ENCODE measurements around the gene NGF. TPM values are rescaled to one million over a fixed set of nuclear protein-coding genes. Genes with fewer than 3 reads are reported as not detected.

NGF gene
- total and polyA plus RNA-seq, 3 experiments from 2014 or later = not detected

DNA sequence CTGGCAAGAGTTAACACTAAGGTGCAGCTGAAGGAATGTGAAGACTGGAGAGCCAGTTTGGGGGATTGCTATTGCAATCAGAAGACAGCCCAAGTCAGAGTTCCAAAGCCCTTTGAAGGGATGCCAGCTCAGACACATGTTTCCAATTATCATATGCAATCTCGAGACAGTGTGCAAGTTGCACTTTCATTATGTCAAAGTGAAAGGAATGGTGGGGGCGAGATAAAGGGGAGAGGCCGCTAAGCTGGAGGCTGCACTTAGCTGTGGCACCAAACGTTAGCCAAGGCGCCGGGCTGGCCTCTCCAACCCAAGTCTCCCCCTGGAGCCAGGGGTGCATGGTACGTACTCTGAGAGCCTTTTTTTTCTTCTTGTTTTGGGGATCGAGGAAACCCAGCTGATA lies 58.0 kb downstream of the NGF start:
- H3K36me3 Mint-ChIP-seq = no peaks in the 10 kb centered on the region
- H3K4me3 Mint-ChIP-seq = no peak overlapping the region
- H3K4me1 Mint-ChIP-seq = peaks cover 0 to 9% (median 0%) of the 10 kb centered on the region in 3 donors
- CTCF ChIA-PET = no interaction called here
- peaks cover 0 to 8% (median under 1%) of the 10 kb centered on the region in 5 donors for H3K9me3 Mint-ChIP-seq
- no peak overlapping the region for H3K27ac Mint-ChIP-seq
- Histone ChIP-seq H3K4me1 (ENCODE audit: insufficient read depth, low read length) (no peaks in the 10 kb centered on the region), H3K27ac (ENCODE audit: low read depth, low read length) (no peak overlapping the region), H3K9me3 (ENCODE audit: low read length) (no peaks in the 10 kb centered on the region), H3K27me3 (ENCODE audit: insufficient read depth, low read length, poor library complexity, severe bottlenecking) (no peaks in the 10 kb centered on the region), H3K4me3 (ENCODE audit: low read length) (no peak overlapping the region), H3K36me3 (ENCODE audit: insufficient read depth, low read length) (no peaks in the 10 kb centered on the region)
- H3K27me3 Mint-ChIP-seq = peaks cover 6 to 10% of the 10 kb centered on the region in 2 donors
- no peak for DNase-seq
- POLR2A ChIA-PET = no interaction called here

DNA sequence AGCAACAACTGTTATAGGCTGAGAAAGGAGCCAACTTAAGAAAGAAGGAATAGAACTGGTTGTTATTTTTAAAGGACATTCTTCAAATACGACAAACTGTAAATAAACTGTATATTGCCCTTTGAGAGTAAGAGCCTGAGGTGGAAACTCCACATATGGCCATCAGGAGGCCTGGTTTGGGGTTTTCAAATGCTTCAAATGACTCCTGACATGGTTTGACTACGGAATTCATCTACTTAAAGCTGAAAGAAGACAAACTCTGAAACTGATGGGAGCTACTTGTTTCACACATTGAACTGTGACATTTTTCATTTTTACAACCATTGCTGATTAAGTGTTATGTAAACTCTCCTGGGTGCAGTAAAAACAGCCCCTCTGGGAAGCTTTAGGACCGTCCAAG lies 59.8 kb downstream of the NGF start:
- Mint-ChIP-seq H3K4me3 (no peak overlapping the region), H3K36me3 (no peaks in the 10 kb centered on the region), H3K27me3 (peaks cover 6 to 13% of the 10 kb centered on the region in 2 donors), H3K4me1 (peaks cover 0 to 9% (median 0%) of the 10 kb centered on the region in 3 donors), H3K27ac (no peak overlapping the region), H3K9me3 (peaks cover 0 to 8% (median 0%) of the 10 kb centered on the region in 5 donors)
- Histone ChIP-seq H3K27me3 (ENCODE audit: insufficient read depth, low read length, poor library complexity, severe bottlenecking) (no peaks in the 10 kb centered on the region), H3K27ac (ENCODE audit: low read depth, low read length) (no peak overlapping the region), H3K4me3 (ENCODE audit: low read length) (no peak overlapping the region), H3K4me1 (ENCODE audit: insufficient read depth, low read length) (no peaks in the 10 kb centered on the region), H3K9me3 (ENCODE audit: low read length) (no peaks in the 10 kb centered on the region), H3K36me3 (ENCODE audit: insufficient read depth, low read length) (no peaks in the 10 kb centered on the region)
- no peak for DNase-seq
- POLR2A ChIA-PET = no interaction called here
- CTCF ChIA-PET = no interaction called here

DNA sequence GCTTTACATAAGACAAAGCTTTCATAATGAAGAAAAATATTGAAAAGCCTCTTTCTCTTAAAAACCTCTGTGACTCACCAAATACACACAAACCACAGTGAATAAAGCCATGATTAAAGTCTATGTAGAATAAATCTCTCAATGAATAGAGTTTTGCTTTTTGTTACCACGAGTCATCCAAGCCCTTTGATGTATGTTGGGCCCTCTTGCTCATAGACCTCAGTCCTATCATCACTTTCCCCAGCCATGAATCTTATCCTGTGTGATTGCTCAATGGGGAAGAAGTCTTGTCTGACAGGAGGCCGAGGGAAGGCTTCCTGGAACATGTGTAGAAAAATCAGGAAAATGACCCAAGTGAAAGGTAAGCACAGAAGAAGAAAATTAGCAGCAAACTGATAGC lies 60.8 kb downstream of the NGF start:
- peaks cover 0 to 8% (median 0%) of the 10 kb centered on the region in 5 donors for H3K9me3 Mint-ChIP-seq
- no peak overlapping the region for H3K4me3 Mint-ChIP-seq
- H3K36me3 Mint-ChIP-seq = no peaks in the 10 kb centered on the region
- Histone ChIP-seq H3K27ac (ENCODE audit: low read depth, low read length) (no peak overlapping the region), H3K9me3 (ENCODE audit: low read length) (no peaks in the 10 kb centered on the region), H3K4me3 (ENCODE audit: low read length) (no peak overlapping the region), H3K36me3 (ENCODE audit: insufficient read depth, low read length) (no peaks in the 10 kb centered on the region), H3K4me1 (ENCODE audit: insufficient read depth, low read length) (no peaks in the 10 kb centered on the region), H3K27me3 (ENCODE audit: insufficient read depth, low read length, poor library complexity, severe bottlenecking) (no peaks in the 10 kb centered on the region)
- peaks cover 0 to 9% (median 0%) of the 10 kb centered on the region in 3 donors for H3K4me1 Mint-ChIP-seq
- peaks cover 6 to 13% of the 10 kb centered on the region in 2 donors for H3K27me3 Mint-ChIP-seq
- ChIA-PET POLR2A (no interaction called here), CTCF (no interaction called here)
- no peak for DNase-seq
- no peak overlapping the region for H3K27ac Mint-ChIP-seq

DNA sequence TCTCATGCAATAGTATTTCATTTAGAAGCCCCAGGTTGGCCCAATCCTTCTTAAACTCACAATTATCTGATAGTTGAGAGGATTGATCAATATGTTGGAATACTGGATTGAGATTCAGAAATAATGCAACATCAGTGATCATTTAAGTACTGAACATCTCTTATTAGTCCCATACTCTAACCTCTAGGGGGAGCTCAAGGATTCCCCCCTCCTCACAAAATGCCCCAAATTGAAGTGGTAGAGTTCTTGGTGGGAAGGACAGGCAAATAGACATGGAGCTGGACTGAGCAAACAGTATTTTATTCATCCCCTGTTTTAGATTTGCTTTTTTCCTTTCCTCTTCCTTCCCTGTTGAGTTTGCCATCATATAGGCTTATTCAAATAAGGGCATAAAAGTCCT lies 62.8 kb downstream of the NGF start:
- Mint-ChIP-seq H3K9me3 (peaks cover 0 to 8% (median 0%) of the 10 kb centered on the region in 5 donors), H3K36me3 (no peaks in the 10 kb centered on the region), H3K4me1 (peaks cover 0 to 5% (median 0%) of the 10 kb centered on the region in 3 donors), H3K4me3 (no peak overlapping the region), H3K27me3 (peaks cover 4 to 7% of the 10 kb centered on the region in 2 donors), H3K27ac (no peak overlapping the region)
- no peak for DNase-seq
- Histone ChIP-seq H3K36me3 (ENCODE audit: insufficient read depth, low read length) (no peaks in the 10 kb centered on the region), H3K4me3 (ENCODE audit: low read length) (no peak overlapping the region), H3K4me1 (ENCODE audit: insufficient read depth, low read length) (no peaks in the 10 kb centered on the region), H3K27me3 (ENCODE audit: insufficient read depth, low read length, poor library complexity, severe bottlenecking) (no peaks in the 10 kb centered on the region), H3K27ac (ENCODE audit: low read depth, low read length) (no peak overlapping the region), H3K9me3 (ENCODE audit: low read length) (no peaks in the 10 kb centered on the region)
- ChIA-PET POLR2A (no interaction called here), CTCF (no interaction called here)

DNA sequence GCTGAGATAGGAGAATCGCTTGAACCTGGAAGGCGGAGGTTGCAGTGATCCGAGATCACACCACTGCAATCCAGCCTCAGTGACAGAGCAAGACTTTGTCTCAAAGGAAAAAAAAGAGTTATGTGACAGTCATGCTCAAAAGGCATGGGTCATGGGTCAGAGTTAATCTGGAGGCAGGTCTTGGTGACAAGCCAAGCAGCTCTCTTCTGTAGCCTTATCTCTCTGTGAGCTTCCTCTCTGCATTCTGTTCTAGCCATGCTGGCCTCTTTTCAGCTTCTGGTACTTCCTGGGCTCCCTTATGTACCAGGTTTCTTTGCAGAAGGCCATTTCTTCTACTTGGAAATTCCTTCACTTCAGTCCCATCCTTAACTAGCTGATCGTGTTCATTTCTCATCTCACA lies 63.6 kb downstream of the NGF start:
- Mint-ChIP-seq H3K27me3 (peaks cover 4% of the 10 kb centered on the region in 2 donors), H3K4me3 (no peak overlapping the region), H3K4me1 (no peaks in the 10 kb centered on the region), H3K9me3 (peaks cover 0 to 8% (median 0%) of the 10 kb centered on the region in 5 donors), H3K36me3 (no peaks in the 10 kb centered on the region), H3K27ac (no peak overlapping the region)
- POLR2A ChIA-PET = no interaction called here
- CTCF ChIA-PET = no interaction called here
- Histone ChIP-seq H3K4me1 (ENCODE audit: insufficient read depth, low read length) (no peaks in the 10 kb centered on the region), H3K9me3 (ENCODE audit: low read length) (no peaks in the 10 kb centered on the region), H3K27me3 (ENCODE audit: insufficient read depth, low read length, poor library complexity, severe bottlenecking) (no peaks in the 10 kb centered on the region), H3K36me3 (ENCODE audit: insufficient read depth, low read length) (no peaks in the 10 kb centered on the region), H3K4me3 (ENCODE audit: low read length) (no peak overlapping the region), H3K27ac (ENCODE audit: low read depth, low read length) (no peak overlapping the region)
- no peak for DNase-seq

DNA sequence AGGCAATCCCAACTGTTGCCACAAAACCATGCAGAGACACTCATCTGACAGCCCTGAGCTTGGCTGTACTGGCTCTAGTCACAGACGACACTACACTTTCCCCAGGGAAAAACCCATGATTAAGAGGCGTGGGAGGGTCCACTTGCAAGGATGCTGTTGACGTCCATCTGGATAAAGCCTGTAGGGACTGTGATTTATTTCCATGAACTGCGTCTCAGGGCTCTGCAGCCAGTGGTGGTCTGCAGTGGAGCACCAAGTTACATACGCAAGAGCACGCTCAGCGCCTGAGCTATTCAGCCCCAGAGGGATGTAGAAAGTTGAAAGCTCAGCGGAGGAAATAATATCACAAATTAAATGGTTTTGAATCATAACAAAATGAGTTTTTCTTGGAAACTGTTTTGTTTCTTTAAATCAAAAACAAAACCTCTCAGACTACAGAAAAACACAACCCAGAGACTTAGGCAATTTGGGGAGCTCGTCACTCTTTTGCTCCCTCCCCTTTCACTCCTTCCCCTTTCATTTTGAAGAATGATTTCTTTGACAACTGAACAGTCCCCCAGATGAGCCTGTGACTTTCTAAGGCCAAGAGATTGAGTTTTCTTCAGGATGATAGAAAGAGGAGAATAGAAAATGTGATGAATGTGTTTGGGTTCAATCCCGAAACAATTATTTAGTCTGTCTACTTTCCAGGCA lies 71.2 kb downstream of the NGF start:
- Histone ChIP-seq H3K4me1 (ENCODE audit: insufficient read depth, low read length) (no peaks in the 10 kb centered on the region), H3K27me3 (ENCODE audit: insufficient read depth, low read length, poor library complexity, severe bottlenecking) (no peaks in the 10 kb centered on the region), H3K9me3 (ENCODE audit: low read length) (no peaks in the 10 kb centered on the region), H3K36me3 (ENCODE audit: insufficient read depth, low read length) (no peaks in the 10 kb centered on the region), H3K27ac (ENCODE audit: low read depth, low read length) (no peak overlapping the region), H3K4me3 (ENCODE audit: low read length) (no peak overlapping the region)
- H3K27me3 Mint-ChIP-seq = peaks cover 0 to 16% of the 10 kb centered on the region in 2 donors
- no peak for DNase-seq
- H3K4me1 Mint-ChIP-seq = no peaks in the 10 kb centered on the region
- no peaks in the 10 kb centered on the region for H3K36me3 Mint-ChIP-seq
- ChIA-PET POLR2A (no interaction called here), CTCF (no interaction called here)
- H3K9me3 Mint-ChIP-seq = no peaks in the 10 kb centered on the region
- H3K27ac Mint-ChIP-seq = no peak overlapping the region
- H3K4me3 Mint-ChIP-seq = no peak overlapping the region

DNA sequence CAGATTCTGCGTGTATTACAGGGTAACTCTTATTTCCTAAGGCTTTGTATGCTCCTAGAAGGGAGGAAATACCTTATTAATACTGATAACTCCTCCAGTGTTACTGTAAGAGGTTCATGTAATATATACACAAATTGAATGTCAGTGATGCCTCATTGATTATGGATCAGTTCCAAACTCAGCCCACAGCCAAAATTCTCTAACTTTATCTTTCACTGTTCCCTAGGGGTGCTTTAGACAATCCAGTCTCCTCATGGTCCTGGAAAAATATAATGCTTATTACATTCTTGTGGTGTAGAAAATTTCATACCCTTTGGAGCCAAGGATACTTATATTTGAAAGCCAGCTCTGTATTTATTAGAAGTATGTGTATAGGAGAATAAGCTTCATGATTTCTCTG lies 73.0 kb downstream of the NGF start:
- Mint-ChIP-seq H3K4me3 (no peak overlapping the region), H3K9me3 (no peaks in the 10 kb centered on the region), H3K27ac (no peak overlapping the region), H3K27me3 (peaks cover 0 to 21% of the 10 kb centered on the region in 2 donors), H3K4me1 (no peaks in the 10 kb centered on the region), H3K36me3 (no peaks in the 10 kb centered on the region)
- H3K4me3 ChIP-seq (ENCODE audit: low read length) = no peak overlapping the region
- no peaks in the 10 kb centered on the region for H3K4me1 ChIP-seq (ENCODE audit: insufficient read depth, low read length)
- no peaks in the 10 kb centered on the region for H3K27me3 ChIP-seq (ENCODE audit: insufficient read depth, low read length, poor library complexity, severe bottlenecking)
- POLR2A ChIA-PET = no interaction called here
- H3K9me3 ChIP-seq (ENCODE audit: low read length) = no peaks in the 10 kb centered on the region
- DNase-seq = no peak
- CTCF ChIA-PET = no interaction called here
- H3K27ac ChIP-seq (ENCODE audit: low read depth, low read length) = no peak overlapping the region
- no peaks in the 10 kb centered on the region for H3K36me3 ChIP-seq (ENCODE audit: insufficient read depth, low read length)

DNA sequence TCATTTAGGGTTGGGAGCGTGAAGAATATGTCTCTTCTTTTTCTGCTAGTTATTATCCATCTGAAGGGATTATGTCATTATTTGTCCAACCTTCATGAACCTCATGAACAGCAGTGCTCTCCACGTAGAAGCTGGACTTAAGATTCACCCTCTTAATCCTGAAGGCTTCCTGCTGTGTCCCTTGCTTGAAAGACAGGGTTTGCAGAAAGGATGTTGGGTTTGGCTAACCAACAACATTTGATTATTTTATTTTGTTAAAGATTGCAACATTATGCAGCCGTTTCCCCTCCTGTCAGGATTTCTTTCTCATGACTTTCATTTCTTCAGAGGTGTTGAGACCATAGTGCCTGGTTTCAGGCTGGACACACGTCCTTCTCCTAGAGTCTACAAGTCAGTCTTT lies 75.2 kb downstream of the NGF start:
- H3K4me1 Mint-ChIP-seq = no peaks in the 10 kb centered on the region

More for the DNA sequence above, 75.2 kb downstream of the NGF start:
- H3K9me3 Mint-ChIP-seq = peaks cover 9 to 14% (median 11%) of the 10 kb centered on the region in 5 donors
- no peak overlapping the region for H3K4me3 Mint-ChIP-seq
- POLR2A ChIA-PET = no interaction called here
- no peak for DNase-seq
- no peaks in the 10 kb centered on the region for H3K4me1 ChIP-seq (ENCODE audit: insufficient read depth, low read length)
- H3K27ac ChIP-seq (ENCODE audit: low read depth, low read length) = no peak overlapping the region
- no peak overlapping the region for H3K27ac Mint-ChIP-seq
- H3K27me3 Mint-ChIP-seq = peaks cover 4 to 17% of the 10 kb centered on the region in 2 donors
- H3K36me3 Mint-ChIP-seq = no peaks in the 10 kb centered on the region
- CTCF ChIA-PET = no interaction called here
- no peak overlapping the region for H3K4me3 ChIP-seq (ENCODE audit: low read length)
- H3K9me3 ChIP-seq (ENCODE audit: low read length) = no peaks in the 10 kb centered on the region
- no peaks in the 10 kb centered on the region for H3K36me3 ChIP-seq (ENCODE audit: insufficient read depth, low read length)
- no peaks in the 10 kb centered on the region for H3K27me3 ChIP-seq (ENCODE audit: insufficient read depth, low read length, poor library complexity, severe bottlenecking)
